IMR-90 (cell line): ENCODE data around the gene NUDT19.

Source experiments
- BHLHE40 ChIP-seq: fragments of 150-350 bp; IDR thresholded peaks from 2 replicates; pipeline ENCODE4 v1.6.1; 2016; ENCODE audit warnings: mild to moderate bottlenecking, low read depth, low read length
- CEBPB ChIP-seq: IDR thresholded peaks from 2 replicates; pipeline ENCODE4 v1.6.1; 2012; ENCODE audit warnings: low read depth, low read length, improper control_type of control experiment
- CTCF ChIP-seq: conservative IDR thresholded peaks from 2 replicates; pipeline ENCODE4 v1.5.1; 2012; ENCODE audit warnings: mild to moderate bottlenecking, low read depth, low read length, improper control_type of control experiment
- ELK1 ChIP-seq: fragments of 150-350 bp; IDR thresholded peaks from 2 replicates; pipeline ENCODE4 v1.6.1; 2016; ENCODE audit warnings: low read depth, mild to moderate bottlenecking, low read length, moderate library complexity, borderline replicate concordance
- FOS ChIP-seq: fragments of 150-350 bp; IDR thresholded peaks from 2 replicates; pipeline ENCODE4 v1.6.1; 2016; ENCODE audit warnings: low read depth, low read length
- MAFK ChIP-seq: IDR thresholded peaks from 2 replicates; pipeline ENCODE4 v1.6.1; 2012; ENCODE audit warnings: low read depth, low read length, improper control_type of control experiment
- MXI1 ChIP-seq: IDR thresholded peaks from 2 replicates; pipeline ENCODE4 v1.6.1; 2012; ENCODE audit warnings: low read depth, mild to moderate bottlenecking, low read length, moderate library complexity, borderline replicate concordance
- POLR2A ChIP-seq: IDR thresholded peaks from 2 replicates; pipeline ENCODE4 v1.6.1; 2012; ENCODE audit warnings: mild to moderate bottlenecking, low read depth, low read length
- RAD21 ChIP-seq: IDR thresholded peaks from 2 replicates; pipeline ENCODE4 v1.6.1; 2012; ENCODE audit warnings: low read length, improper control_type of control experiment
- RCOR1 ChIP-seq: IDR thresholded peaks from 2 replicates; pipeline ENCODE4 v1.6.1; 2012; ENCODE audit warnings: mild to moderate bottlenecking, low read length, improper control_type of control experiment; ENCODE audit not compliant: insufficient replicate concordance
- RFX5 ChIP-seq: IDR thresholded peaks from 2 replicates; pipeline ENCODE4 v1.8.0; 2012; ENCODE audit warnings: low read depth, mild to moderate bottlenecking, low read length, moderate library complexity
- SMC3 ChIP-seq: fragments of 150-350 bp; IDR thresholded peaks from 2 replicates; pipeline ENCODE4 v1.6.1; 2016; ENCODE audit warnings: low read depth, mild to moderate bottlenecking, antibody characterized with exemption, low read length, moderate library complexity

- no peak for TF ChIP-seq RCOR1
- no peak for TF ChIP-seq CTCF
- no peak for TF ChIP-seq POLR2A
- TF ChIP-seq ELK1, result no peak
- no peak for TF ChIP-seq FOS
- TF ChIP-seq MXI1, result no peak
- TF ChIP-seq SMC3, result no peak
- TF ChIP-seq MAFK, result no peak
- TF ChIP-seq RFX5, result no peak
- no peak for TF ChIP-seq CEBPB
- TF ChIP-seq RAD21, result no peak
- no peak for TF ChIP-seq BHLHE40
Observed at GRCh38 chr19:32719611-32720059, 28.0 kb downstream of the NUDT19 start, which contains the start of gene TDRD12.
